Endothelial cell of umbilical vein (primary cell): ENCODE measurements around the gene TGFBI. TPM values are rescaled to one million over a fixed set of nuclear protein-coding genes. Genes with fewer than 3 reads are reported as not detected.

ENCODE experiments used
- BruUV-seq: library from RNA; stranded (reverse); fragments of 400-500 nt; replicated peaks from 2 replicates; lab custom pipeline; 2021; lab: Mats Ljungman, UMichigan
- CTCF ChIA-PET: fragments of 300-600, 350-600 bp; sonication (Branson Sonifier 250); formaldehyde crosslinking; loops from one replicate; lab custom pipeline; 2021; ENCODE audit warnings: antibody characterized with exemption, inconsistent platforms; lab: Charles Lee
- POLR2A ChIA-PET: fragments of 300-600, 350-600 bp; sonication (Branson Sonifier 250); formaldehyde crosslinking; loops from one replicate; lab custom pipeline; 2021; ENCODE audit warnings: antibody characterized with exemption, inconsistent platforms; lab: Charles Lee
- DNase-seq: peaks from one replicate; pipeline ENCODE4 v3.0.0-alpha.2; 2011; ENCODE audit warnings: low read depth, low spot score
- FAIRE-seq: peaks from 2 replicates; lab custom pipeline; 2011; peaks lifted over from hg19 to GRCh38; lab: Jason Lieb, UNC
- H2AFZ ChIP-seq: 2 replicates; pipeline ENCODE4 v1.6.0; 2012; ENCODE audit warnings: low read depth, low read length, control low read depth, inconsistent platforms
- H3K27ac ChIP-seq: 2 replicates; pipeline ENCODE4 v1.5.1; 2011; ENCODE audit warnings: low read depth, mild to moderate bottlenecking, control low read depth, low read length, moderate library complexity; ENCODE audit not compliant: insufficient read depth
- H3K27me3 ChIP-seq, 2 experiments: 2 replicates each; pipeline versions ENCODE4 v1.6.0 to v1.6.1; 2011; ENCODE audit warnings: low read length in 2 of 2, mixed read lengths in 1 of 2; ENCODE audit not compliant: control insufficient read depth in 2 of 2, insufficient read depth in 2 of 2
- H3K36me3 ChIP-seq, 2 experiments: 2 replicates in 1 of 2; 3 replicates in 1 of 2; pipeline ENCODE4 v1.5.1; 2011; ENCODE audit warnings: low read length in 2 of 2, mild to moderate bottlenecking in 1 of 2, moderate library complexity in 1 of 2; ENCODE audit not compliant: control insufficient read depth in 2 of 2, insufficient read depth in 2 of 2; ENCODE audit errors: extremely low read depth in 1 of 2
- H3K4me1 ChIP-seq: 3 replicates; pipeline ENCODE4 v1.5.1; 2011; ENCODE audit warnings: mild to moderate bottlenecking, low read length; ENCODE audit not compliant: control insufficient read depth, insufficient read depth; ENCODE audit errors: extremely low read depth
- H3K4me2 ChIP-seq: 2 replicates; pipeline ENCODE4 v1.6.1; 2011; ENCODE audit warnings: low read length, control low read depth, mixed read lengths; ENCODE audit not compliant: insufficient read depth
- H3K4me3 ChIP-seq, 3 experiments: fragments of 200-600 bp in 1 of 3; sonication (generic), shearing (Covaris generic) in 1 of 3; replicated peaks in 1 of 3; 2 replicates each; pipeline ENCODE4 v1.5.1; 2011 to 2016; ENCODE audit warnings: control low read depth in 3 of 3, low read length in 3 of 3, mild to moderate bottlenecking in 2 of 3, inconsistent platforms in 1 of 3, low read depth in 1 of 3, moderate library complexity in 1 of 3; ENCODE audit not compliant: insufficient read depth in 1 of 3
- H3K79me2 ChIP-seq: 2 replicates; pipeline ENCODE4 v1.6.0; 2012; ENCODE audit warnings: low read length, inconsistent platforms; ENCODE audit not compliant: control insufficient read depth, insufficient read depth
- H3K9ac ChIP-seq: replicated peaks from 2 replicates; pipeline ENCODE3; 2011; ENCODE audit warnings: low read length, control low read depth; ENCODE audit not compliant: insufficient read depth; ENCODE audit errors: extremely low read depth
- H3K9me1 ChIP-seq: replicated peaks from 3 replicates; pipeline ENCODE4 v1.6.0; 2011; ENCODE audit warnings: mild to moderate bottlenecking, low read length; ENCODE audit not compliant: control insufficient read depth, insufficient read depth; ENCODE audit errors: extremely low read depth
- H3K9me3 ChIP-seq: replicated peaks from 2 replicates; pipeline ENCODE4 v1.5.1; 2012; ENCODE audit warnings: low read length, inconsistent platforms; ENCODE audit not compliant: control insufficient read depth, insufficient read depth
- H4K20me1 ChIP-seq: replicated peaks from 2 replicates; pipeline ENCODE3; 2011; ENCODE audit warnings: mild to moderate bottlenecking, low read length; ENCODE audit not compliant: control insufficient read depth, insufficient read depth; ENCODE audit errors: extremely low read depth
- EZH2 ChIP-seq: IDR thresholded peaks from 2 replicates; pipeline ENCODE4 v1.6.1; 2012; ENCODE audit warnings: borderline replicate concordance, low read depth, mild to moderate bottlenecking, moderate library complexity, low read length, inconsistent platforms; ENCODE audit not compliant: severe bottlenecking
- FOS ChIP-seq: IDR thresholded peaks from 2 replicates; pipeline ENCODE4 v1.6.1; 2011; ENCODE audit warnings: mild to moderate bottlenecking, low read length, moderate library complexity, borderline replicate concordance; ENCODE audit not compliant: insufficient read depth
- GATA2 ChIP-seq: IDR thresholded peaks from 2 replicates; pipeline ENCODE4 v1.7.0; 2011; ENCODE audit warnings: low read depth, mild to moderate bottlenecking, moderate library complexity, mixed read lengths, low read length; ENCODE audit not compliant: insufficient read length, insufficient read depth
- JUN ChIP-seq: IDR thresholded peaks from 2 replicates; pipeline ENCODE4 v1.6.1; 2011; ENCODE audit warnings: borderline replicate concordance, low read depth; ENCODE audit not compliant: insufficient read length, insufficient read depth
- MYC ChIP-seq: IDR thresholded peaks from one replicate; pipeline ENCODE4 v1.6.1; 2011; ENCODE audit warnings: mild to moderate bottlenecking, low read depth, low read length
- POLR2A ChIP-seq: IDR thresholded peaks from 2 replicates; pipeline ENCODE4 v1.6.1; 2012; ENCODE audit warnings: low read depth, mild to moderate bottlenecking, control low read depth, low read length
- POLR2AphosphoS5 ChIP-seq: IDR thresholded peaks from 2 replicates; pipeline ENCODE4 v1.6.1; 2012; ENCODE audit warnings: low read depth, mild to moderate bottlenecking, control low read depth, low read length, moderate library complexity; ENCODE audit not compliant: insufficient read depth
- dilution Hi-C: fragments of 300-500 bp; cut with MboI; formaldehyde crosslinking; loops from one replicate; pipeline ENCODE4 v1.15.0; 2019; ENCODE audit warnings: low sequenced_read_pairs; ENCODE audit not compliant: extremely low pct_ligation_motif_present
- intact Hi-C: fragments of 100-400 bp; cut with micrococcal nuclease; formaldehyde crosslinking; loops from one replicate; pipeline ENCODE4 v1.10.0; 2022
- polyA plus RNA-seq, 4 experiments: library from polyadenylated mRNA; depleted of rRNA in 3 of 4; stranded (reverse) in 3 of 4; unstranded in 1 of 4; fragments of >200 nt; gene quantifications; 2 replicates each; pipeline versions ENCODE4 v1.2.1 to v1.2.3, GENCODE V29; 2011 to 2012; ENCODE audit warnings: missing spikeins in 1 of 4
- total RNA-seq: library from RNA; stranded (reverse); gene quantifications from 2 replicates; pipeline ENCODE4 v1.2.3, GENCODE V29; 2021
- TF ChIP-seq, protein P1 (sequence below): IDR thresholded peaks from 2 replicates; pipeline ENCODE4 v1.6.1; 2011; ENCODE audit not compliant: insufficient read depth, insufficient read length
- TF ChIP-seq, protein P2 (sequence below), 2 donors: IDR thresholded peaks; 1 replicate in 1 of 2; 2 replicates in 1 of 2; pipeline ENCODE4 v1.5.1; 2011; ENCODE audit warnings: low read length in 2 of 2, mild to moderate bottlenecking in 2 of 2, moderate library complexity in 2 of 2, control low read depth in 1 of 2, inconsistent platforms in 1 of 2, low read depth in 1 of 2; ENCODE audit not compliant: insufficient read depth in 1 of 2; ENCODE audit errors: extremely low read depth in 1 of 2

The TGFBI gene
- total and polyA plus RNA-seq, 2 donors (not counting 3 experiments of a cell fraction or from before 2014, with no cell fraction given), result 6.5 to 18.9 TPM

DNA sequence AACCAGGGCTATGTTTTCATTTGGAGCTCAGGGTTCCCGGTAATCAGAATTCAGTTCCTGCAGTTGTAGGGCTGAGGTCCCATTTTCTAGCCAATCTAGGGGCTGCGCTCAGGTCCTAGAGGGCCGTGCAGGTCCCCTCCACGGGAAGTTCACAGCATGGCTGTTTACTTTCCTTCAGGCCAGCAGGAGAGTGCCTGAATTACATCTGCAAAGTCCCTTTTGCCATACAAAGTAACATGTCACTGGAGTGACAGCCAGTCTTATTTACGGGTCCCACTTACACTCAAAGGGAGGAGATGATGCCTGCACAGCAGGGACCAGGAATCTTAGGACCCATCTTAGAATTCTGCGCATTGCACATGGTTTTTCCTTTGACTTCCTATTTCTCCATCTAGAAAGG, 29.9 kb upstream of the TGFBI start:
- Histone ChIP-seq H3K4me3 (no peak overlapping the region), H3K79me2 (no peaks in the 10 kb centered on the region), H3K4me1 (peaks cover 36% of the 10 kb centered on the region), H3K27ac (no peak overlapping the region), H3K36me3 (no peaks in the 10 kb centered on the region), H4K20me1 (no peaks in the 10 kb centered on the region), H3K4me2 (no peak overlapping the region), H2AFZ (no peak overlapping the region), H3K9me3 (no peaks in the 10 kb centered on the region), H3K27me3 (no peaks in the 10 kb centered on the region), H3K9me1 (no peaks in the 10 kb centered on the region), H3K9ac (no peak overlapping the region)
- ChIA-PET CTCF (interaction anchor here (1.0 to 2.4 kb wide), 3 partner anchors 10 to 21 kb away, joined by 3 to 10 read pairs (median 3); no protein-coding TSS in a partner anchor), POLR2A (no interaction called here)
- dilution Hi-C loops (no loop called here), intact Hi-C loops (no loop called here)
- BruUV-seq, result no TSS peak
- DNase-seq, result no peak
- no peak for FAIRE-seq
- no peak for TF ChIP-seq POLR2A
- TF ChIP-seq EZH2, result no peak
- TF ChIP-seq POLR2AphosphoS5, result no peak
- TF ChIP-seq, protein P1, sequence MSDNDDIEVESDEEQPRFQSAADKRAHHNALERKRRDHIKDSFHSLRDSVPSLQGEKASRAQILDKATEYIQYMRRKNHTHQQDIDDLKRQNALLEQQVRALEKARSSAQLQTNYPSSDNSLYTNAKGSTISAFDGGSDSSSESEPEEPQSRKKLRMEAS, result no peak
- TF ChIP-seq FOS, result no peak
- TF ChIP-seq, protein P2, sequence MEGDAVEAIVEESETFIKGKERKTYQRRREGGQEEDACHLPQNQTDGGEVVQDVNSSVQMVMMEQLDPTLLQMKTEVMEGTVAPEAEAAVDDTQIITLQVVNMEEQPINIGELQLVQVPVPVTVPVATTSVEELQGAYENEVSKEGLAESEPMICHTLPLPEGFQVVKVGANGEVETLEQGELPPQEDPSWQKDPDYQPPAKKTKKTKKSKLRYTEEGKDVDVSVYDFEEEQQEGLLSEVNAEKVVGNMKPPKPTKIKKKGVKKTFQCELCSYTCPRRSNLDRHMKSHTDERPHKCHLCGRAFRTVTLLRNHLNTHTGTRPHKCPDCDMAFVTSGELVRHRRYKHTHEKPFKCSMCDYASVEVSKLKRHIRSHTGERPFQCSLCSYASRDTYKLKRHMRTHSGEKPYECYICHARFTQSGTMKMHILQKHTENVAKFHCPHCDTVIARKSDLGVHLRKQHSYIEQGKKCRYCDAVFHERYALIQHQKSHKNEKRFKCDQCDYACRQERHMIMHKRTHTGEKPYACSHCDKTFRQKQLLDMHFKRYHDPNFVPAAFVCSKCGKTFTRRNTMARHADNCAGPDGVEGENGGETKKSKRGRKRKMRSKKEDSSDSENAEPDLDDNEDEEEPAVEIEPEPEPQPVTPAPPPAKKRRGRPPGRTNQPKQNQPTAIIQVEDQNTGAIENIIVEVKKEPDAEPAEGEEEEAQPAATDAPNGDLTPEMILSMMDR (IDR thresholded peaks at IDR 0.05; ENCODE audit: extremely low read depth in 1 of 2, insufficient read depth in 1 of 2, low read depth in 1 of 2, low read length in 2 of 2), result no peak
- no peak for TF ChIP-seq JUN
- no peak for TF ChIP-seq MYC
- no peak for TF ChIP-seq GATA2
